GM18517 (cell line): ENCODE measurements around the gene CACNB1.
A peak's percentile ranks its signal among the peaks of the same experiment; 100 is the strongest.

Experiments
- ATAC-seq: cut with Tn5 transposase; IDR thresholded peaks from one replicate; pipeline ENCODE4 v1.9.1; 2021; ENCODE audit warnings: mild to moderate bottlenecking, moderate library complexity; ENCODE audit not compliant: unreplicated experiment

The CACNB1 gene

GRCh38 chr17:39204245-39204644, 6.8 kb upstream of the CACNB1 start:
- no peak for ATAC-seq

- no peak for ATAC-seq
Measured at GRCh38 chr17:39200957-39201510, 3.6 kb upstream of the CACNB1 start.

- ATAC-seq, result peak; percentile 55
Measured at GRCh38 chr17:39200070-39200879, 2.8 kb upstream of the CACNB1 start, which contains the start of gene RPL19. TSS of gene RPL19 (plus strand) at chr17:39200283. CDS start at chr17:39200345, 62 bp downstream.

DNA sequence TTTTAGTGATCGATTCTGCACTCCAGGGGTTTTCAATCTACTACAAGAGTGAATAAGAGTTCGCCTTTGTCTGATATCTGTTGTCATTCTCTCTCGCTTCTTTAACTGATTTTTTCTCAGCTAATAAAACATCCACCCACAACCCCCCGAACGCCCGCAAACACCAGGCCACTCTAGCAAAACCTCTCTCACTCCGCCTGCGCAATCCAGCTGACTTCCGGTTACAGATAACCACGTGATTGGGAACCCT, 2.3 kb upstream of the CACNB1 start:
- ATAC-seq, result peak; percentile 71

DNA sequence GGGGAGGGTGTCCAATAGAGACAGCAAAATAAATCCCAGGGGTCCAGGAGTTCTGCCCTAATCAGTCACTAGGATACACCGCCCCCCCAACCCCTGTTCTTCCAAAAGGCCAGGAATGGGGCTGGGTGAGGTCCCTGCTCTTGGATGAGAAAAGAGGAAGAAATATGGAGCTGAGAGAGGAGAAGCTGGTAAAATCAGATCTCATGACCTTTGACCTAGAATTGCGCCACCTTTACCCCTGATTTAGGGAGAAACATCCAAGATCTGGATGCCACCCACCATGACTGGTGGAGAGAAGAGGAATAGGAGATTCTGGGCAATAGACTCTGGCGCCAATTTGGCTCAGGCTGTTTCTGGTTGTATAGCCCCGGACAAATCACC, 707 bp upstream of the CACNB1 start:
- ATAC-seq, result no peak

GRCh38 chr17:39196808-39197291, 619 bp downstream of the CACNB1 start:
- no peak for ATAC-seq

DNA sequence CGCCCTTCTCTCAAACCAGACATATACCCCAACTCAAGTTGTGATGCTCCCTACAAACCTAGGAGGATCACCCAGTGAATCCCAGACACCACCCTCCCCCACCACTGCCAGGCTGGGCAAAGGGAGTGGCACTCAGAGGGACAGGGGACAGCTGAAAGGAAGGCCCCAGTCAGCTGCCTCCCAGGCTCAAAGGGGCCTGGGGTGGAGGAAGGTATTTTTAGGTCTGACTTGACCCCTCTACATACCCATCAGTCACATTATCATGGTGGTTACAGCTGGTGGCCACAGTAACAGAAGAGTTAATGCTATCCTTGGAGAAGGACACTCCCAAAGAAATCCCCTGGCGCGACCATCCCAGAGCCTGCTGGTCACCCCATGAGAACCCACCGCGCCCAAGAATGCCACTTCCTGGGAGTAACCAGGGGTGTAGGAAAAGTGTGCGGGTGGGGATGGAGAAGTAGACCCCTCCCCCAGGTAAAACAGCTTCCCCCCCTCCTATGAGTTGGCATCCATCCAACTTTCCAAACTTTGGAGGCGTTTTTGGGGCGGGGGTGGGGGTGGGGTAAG, 1.1 kb downstream of the CACNB1 start:
- ATAC-seq, result no peak

DNA sequence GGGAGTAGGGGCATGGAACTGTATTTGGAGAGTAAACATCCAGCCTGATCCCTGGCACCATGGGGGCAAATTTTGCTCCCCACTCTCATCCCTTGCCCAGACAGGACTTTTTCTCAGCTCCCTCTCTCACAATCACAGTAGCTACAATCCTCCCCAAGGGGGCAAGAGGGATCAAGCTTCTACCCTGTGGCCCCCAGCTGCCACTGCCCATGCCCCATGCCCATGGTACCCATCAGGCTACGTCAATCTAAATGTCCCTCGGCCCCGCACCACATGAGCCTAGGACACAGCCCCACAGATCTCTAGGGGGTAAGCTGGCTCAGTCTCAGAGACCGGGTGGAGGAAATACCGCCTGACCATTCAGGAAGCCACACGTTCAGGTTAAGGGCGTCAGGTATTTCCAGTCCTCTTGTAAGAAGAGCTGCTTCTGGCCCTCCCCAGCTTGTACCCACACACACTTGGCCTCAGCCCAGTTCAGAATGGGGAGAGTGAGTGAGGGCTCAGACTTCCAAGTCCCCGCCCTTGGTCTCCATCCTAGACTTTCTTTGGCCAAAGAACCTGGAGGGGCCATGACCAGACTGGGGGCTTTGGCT, 1.8 kb downstream of the CACNB1 start:
- no peak for ATAC-seq

DNA sequence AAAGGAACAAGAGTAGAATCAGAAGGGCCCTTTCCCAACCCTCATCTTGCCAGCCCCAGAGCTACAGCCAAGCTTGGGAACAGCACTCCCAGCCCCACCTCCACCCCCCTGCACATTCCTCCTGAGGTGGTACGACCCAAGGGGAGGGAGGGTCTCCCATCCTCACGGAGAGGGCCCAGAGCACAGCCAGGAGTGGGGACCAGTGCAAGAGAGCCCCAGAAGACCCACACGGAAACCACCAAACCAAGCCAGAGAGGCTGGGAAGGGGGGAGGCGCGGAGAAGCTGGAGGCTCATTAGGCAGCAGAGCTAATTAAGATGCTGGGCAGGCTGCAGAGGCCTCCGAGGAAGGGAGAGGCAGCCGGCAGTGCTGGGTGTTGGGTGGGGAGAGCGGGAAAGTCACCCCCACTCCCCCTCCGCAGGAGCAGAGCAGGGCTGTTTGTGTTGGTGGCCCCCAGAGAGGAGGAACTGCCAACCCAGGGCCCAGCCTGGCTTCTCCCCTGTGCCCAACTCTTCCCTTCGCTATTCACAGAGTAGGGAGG, 2.4 kb downstream of the CACNB1 start:
- ATAC-seq, result no peak

DNA sequence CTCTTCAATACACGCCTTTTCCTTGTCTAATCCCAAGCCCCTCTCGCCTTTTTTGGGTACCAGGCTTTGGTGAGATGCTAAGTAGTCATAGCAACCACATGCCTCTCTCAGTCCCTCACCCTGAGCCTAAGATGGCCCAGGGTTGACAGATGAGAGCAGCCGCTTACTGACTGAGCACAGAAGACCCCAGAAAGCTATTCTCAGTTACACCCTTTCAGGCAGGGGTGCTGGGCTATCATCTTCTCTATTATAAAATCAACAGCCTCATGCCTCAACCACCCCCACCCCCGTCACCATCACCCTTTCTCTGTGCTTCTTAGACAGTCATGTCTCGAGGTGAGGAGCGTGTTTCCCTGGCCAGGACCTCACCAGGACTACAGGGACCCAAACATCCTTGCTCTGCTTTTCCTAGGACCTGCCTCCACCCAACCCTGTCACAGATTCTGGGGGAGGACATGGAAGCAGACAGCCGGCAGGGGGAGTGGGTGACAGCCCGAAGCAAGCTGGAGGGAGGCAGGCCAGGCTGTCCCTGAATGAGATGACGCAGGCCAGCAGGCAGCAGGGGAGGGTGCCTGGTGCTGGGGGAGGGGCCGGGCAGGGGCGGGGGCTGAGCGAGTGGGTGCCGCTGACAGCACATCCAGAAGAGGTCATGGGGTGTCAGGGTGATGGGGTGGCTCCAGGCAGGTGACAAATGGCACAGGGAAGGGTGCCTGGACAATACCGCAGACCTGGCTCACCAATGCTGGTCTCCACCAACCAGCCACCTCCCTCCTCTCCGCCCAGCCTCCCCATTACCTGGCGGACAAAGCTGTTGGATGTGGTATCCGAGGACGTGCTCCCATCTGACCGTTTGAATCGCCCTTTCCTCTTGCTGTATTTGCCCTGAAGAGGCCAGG, 3.1 kb downstream of the CACNB1 start:
- ATAC-seq, result no peak

- no peak for ATAC-seq
Measured at GRCh38 chr17:39193346-39193745, 4.1 kb downstream of the CACNB1 start.

- ATAC-seq, result no peak
Measured at GRCh38 chr17:39192901-39193300, 4.6 kb downstream of the CACNB1 start.

DNA sequence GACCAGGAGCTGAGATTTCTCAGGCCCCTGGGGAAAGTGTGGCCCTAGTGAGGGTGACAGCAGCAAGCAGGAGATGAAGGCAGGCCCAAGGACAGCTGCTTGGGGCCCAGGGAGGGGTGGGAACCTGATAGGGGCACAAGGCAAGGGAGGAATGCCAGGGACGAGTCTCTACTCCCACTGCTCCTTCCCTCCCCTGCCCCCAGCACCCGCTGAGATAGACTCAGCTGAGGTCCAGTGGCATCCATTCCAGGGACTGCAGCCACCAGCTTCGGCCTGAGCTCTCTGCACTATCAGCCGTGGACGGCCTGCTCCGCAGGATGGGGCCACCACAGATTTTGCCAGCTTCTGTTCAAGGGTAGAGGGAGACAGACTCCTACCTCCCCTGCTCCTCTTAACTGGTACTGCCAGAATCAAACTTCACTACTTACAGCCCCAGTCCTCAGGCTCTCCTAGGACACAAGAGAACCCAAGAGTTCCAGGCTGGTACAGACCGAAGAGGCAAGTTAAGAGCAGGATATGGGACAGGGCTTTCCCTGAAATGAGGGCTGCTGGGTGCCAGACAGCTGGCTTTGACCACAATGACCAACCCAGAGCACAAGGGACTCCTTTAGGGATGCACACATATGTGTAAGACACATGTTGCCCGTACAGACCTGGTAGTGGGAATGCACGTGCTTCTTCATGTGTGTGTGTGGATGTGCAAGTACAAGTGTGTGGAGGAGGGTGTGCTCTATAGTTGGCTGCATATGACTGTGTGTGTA, 5.5 kb downstream of the CACNB1 start:
- no peak for ATAC-seq

DNA sequence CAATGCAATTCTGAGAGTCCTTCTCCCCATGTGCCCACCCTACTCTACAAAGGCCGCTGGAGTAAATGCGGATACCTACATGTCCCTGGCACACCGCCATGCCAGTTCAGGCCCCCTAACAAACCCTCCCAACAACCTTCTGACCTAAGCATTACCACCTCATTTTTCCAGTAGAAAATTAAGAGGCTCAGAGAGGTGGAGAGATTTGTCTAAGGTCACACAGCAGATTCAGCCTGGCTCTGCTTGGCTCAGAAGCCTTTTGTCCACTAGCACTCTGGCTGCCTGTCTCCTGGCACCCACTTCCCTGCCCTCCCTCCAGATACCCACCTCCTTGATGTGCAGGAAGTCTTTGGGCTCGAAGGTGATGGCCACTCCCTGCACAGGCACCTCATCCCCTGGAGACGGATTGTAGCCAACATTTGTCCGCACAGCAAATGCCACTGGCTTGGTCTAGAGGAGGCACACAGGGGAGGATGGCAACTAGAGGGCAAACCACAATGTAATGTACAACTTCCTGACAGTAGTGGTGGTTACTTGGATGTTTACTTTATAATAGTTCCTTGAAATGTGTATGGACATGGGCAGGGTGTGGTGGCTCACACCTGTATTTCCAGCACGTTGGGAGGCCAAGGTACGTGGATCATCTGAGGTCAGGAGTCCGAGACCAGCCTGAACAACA, 10.2 kb downstream of the CACNB1 start:
- no peak for ATAC-seq

DNA sequence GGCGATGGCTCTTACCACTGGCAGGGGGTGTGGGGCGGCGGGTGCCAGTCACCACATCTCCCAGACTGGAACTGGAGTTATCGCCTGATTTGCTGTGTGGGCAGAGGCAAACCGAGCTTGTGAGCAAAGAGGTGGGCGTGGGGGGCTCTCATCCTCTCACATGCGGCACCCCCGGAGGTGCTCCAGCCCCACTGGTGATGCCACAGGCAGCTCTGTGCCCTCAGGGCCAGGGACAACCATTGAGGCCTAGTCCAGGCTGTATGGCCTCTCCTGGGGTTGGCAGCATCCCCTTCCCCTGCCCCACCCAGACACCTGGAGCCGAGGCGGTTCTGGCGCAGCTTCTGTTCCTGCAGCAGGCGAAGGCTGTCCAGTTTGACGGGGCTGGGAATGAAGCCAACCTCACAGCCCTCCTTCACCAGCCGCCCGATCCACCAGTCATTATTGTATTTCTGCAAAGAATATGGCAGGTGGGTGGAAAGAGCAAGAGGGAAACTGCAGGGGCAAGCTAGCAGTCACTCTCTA, 10.9 kb downstream of the CACNB1 start:
- no peak for ATAC-seq

DNA sequence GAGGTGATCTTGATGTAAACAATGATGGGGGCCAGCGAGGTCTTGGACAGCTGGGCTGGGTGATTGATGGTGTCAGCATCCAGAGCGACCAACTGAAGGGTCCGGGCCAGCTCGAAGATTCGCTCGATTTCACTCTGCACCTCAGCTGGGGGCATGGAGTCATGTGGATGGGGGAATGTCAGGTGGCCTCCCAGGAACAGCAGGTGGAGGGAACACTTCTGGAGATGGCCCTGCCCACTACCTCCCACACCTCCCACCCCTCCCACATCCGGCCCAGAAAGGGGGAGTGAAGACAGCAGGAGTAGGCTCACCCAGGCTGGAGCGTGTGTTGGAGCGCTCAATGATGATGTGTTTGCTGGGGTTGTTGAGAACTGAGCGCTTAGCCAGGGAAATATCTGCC, 13.7 kb downstream of the CACNB1 start:
- no peak for ATAC-seq

GRCh38 chr17:39183045-39183444, 14.4 kb downstream of the CACNB1 start:
- ATAC-seq, result no peak

DNA sequence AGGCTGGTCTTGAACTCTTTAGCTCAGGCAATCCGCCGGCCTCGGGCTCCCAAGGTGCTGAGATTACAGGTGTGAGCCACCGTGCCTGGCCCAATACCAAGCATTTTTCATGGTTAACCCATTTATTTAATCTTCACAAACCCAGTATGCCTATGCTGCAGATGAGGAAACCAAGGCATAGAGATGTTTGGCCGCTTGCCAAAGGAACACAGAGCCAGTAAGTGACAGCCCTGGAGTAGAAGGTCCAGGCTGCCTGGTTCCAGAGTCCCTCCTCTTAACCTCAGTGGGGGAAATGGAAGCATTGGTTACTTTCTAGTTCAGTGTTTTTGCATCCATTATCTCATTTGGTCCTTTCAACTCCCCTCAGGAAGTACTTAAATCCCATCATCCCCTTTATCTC, 16.2 kb downstream of the CACNB1 start:
- no peak for ATAC-seq

DNA sequence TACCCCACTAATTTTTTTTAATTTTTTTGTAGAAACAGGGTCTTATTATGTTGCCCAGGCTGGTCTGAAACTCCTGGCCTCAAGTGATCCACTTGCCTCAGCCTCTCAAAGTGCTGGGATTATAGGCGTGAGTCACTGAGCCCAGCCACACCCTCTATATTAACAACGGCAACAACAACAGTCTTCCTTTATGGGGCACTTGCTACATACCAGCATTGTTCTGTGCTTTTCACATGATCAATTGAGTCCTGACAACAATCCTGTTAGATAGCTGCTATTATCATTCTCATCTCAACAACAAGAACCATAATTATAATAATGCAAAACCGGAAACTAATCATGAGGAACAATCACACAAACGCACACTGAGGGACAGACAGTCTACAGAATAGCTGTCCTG, 18.9 kb downstream of the CACNB1 start:
- no peak for ATAC-seq
